ENCODE data around the gene LCE3A.
"Not testable (repeated sequence)": the region's sequence is repeated elsewhere in the genome, so short reads cannot be mapped to it uniquely, and the experiment has no call there.

Gene LCE3A

DNA sequence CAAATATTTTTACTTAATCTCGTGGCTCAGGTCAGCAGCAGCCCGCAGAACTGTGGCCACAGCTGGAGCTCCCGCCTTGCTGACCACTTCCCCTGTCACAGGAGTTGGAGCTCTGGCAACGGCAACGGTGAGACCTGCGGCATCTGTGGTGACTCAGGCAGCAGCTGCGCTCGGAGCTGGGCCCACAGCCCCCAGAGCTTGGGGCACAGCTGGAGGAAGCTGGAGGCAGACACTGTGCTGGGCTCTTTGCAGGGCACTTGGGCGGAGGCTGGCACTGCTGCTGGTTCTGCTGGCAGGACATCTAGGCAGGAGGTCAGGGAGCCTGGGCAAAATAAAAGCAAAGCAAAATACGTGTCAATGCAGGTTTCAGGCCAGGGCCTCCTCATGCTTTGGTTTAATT is at the start of gene LCE3A:
Gene LCE3A, minus strand, starts transcription at position 301 of the 400 bp plus-strand sequence. Its CDS starts 0 bp downstream, at position 301.
- no peak for DNase-seq

GRCh38 chr1:152667648-152668047 is 44.7 kb upstream of the LCE3A start:
- no peak for DNase-seq

DNA sequence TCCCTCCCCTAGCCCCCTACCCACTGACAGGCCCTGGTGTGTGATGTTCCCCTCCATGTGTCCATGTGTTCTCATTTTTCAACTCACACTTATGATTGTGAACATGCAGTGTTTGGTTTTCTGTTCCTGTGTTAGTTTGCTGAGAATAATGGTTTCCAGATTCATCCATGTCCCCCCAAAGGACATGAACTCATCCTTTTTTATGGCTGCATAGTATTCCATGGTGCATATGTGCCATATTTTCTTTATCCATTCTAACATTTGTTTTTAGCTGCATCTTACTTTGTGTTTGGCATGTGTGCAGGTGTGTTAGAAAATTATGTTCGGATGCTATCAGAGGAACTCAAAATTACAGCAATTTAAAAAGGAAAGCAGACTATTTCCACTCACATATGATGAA is 43.3 kb upstream of the LCE3A start:
- DNase-seq = not testable (repeated sequence)

DNA sequence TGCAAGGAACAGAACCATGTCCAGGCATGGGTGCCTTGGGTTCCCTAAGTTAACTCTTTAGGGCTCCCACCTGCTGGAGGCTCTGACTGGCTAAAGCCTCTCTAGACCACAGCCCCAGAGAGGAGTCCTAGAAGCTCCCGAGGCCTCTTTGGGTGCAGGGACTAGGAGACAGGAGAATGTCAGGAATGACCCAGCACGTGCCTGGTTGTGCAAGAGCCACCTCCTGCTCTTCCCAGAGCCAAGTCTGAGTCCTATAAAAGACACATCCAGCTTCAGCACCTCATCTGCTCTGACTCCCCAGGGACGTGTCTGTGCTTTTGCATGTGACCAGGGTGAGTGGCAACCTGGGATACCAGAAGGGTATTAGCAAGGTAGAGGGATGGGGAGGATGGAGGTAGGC is 40.2 kb upstream of the LCE3A start, which contains the start of gene LCE2D:
Gene LCE2D, plus strand, starts transcription at position 283 of the 400 bp plus-strand sequence. CDS start 726 bp downstream, outside the sequence.
- no peak for DNase-seq

DNA sequence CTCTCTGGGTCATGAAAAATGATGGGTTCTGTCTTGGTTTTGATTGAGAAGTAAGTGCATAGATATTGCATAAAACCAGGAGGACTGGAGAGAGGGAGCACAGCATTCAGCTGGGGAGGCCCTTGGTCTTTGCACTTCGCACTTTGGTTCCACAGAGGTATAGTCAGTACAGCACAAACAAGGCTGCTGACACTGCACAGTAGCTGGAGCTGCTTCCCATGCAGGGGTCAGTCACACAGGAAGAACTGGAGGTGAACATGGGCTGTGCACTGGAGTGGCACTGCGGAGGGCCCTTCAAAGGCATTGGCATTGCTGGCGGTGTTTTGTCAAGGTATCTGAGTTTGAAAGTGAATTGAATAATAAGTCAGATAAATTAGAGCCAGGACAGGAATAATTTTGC is 35.7 kb upstream of the LCE3A start:
- no peak for DNase-seq

DNA sequence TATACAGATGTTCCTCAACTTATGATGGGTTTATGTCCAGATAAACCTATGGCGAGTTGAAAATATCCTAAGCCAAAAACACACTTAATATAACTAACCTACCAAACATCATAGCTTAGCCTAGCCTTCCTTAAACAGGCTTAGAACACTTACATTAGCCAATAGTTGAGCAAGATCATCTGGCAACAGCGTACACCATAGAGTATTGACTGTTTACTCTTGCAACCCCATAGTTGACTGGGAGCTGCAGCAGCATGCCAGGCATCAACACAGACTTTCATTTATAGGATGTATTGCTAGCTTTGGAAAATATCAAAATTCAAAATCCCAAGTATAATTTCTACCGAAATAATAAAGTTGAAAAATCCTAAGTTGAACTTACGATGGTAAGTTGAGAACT is 34.8 kb upstream of the LCE3A start:
- no peak for DNase-seq

DNA sequence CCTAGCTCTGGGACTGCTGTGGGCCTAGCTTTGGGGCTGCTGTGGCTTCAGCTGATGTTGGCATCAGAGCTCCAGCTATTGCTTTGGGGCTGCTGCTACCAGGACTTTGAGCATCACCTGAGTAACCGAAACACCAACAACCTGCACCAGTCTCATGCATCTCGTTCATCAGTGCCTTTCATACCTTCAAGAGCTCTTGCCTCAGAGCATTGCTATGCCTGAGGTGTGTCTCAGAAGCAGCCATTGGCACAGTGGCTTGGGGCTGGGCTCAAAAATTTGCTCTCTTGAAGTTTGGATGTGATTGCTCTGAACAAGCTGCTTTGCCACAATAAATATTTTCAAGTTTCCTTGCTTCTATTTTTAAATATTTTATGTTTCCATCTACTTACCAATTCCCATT is 33.6 kb upstream of the LCE3A start:
- no peak for DNase-seq

GRCh38 chr1:152654110-152654509 is 31.2 kb upstream of the LCE3A start:
- peak; percentile 44 for DNase-seq

GRCh38 chr1:152646656-152647055 is 23.8 kb upstream of the LCE3A start:
- DNase-seq = no peak

DNA sequence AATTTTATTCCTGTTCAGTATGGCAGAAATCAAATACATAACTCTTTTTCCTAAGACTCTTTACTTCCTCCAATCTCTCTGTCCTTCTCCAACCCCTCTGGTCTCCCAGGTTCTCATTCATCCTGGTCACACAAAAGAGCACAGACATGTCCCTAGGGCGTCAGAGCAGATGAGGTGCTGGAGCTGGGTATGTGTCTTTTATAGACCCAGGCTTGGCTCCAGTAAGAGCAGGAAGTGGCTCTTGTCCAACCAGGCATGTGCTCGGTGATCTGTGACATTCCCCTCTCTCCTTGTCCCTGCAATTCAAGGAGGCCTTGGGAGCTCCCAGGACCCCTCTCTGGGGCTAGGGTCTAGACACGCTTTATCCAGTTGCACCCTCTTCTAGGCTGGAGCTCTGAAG is 22.2 kb upstream of the LCE3A start:
- no peak for DNase-seq

- no peak for DNase-seq
Measured at GRCh38 chr1:152643945-152644344, 21.0 kb upstream of the LCE3A start.

GRCh38 chr1:152640351-152640750 is 17.4 kb upstream of the LCE3A start:
- no peak for DNase-seq

DNA sequence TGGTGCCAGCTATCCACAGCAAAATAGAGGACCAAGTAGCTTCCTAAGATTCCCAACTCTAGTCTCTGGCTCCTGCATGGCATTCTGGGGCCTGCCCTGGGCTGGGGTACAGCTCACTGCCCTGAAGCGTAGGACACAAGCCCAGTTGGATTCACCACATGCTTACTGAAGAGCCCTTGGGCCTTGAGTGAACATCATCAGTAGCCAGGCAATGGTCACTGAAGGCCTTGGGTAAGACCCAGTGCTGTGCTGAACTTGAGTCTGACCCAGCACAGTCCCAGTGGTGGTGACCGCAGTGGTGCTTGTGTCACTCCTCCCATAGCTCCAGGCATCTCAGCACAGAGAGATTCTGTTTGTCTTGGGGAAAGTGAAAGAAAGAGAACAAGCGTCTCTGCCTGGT is 7.7 kb upstream of the LCE3A start:
- no peak for DNase-seq

DNA sequence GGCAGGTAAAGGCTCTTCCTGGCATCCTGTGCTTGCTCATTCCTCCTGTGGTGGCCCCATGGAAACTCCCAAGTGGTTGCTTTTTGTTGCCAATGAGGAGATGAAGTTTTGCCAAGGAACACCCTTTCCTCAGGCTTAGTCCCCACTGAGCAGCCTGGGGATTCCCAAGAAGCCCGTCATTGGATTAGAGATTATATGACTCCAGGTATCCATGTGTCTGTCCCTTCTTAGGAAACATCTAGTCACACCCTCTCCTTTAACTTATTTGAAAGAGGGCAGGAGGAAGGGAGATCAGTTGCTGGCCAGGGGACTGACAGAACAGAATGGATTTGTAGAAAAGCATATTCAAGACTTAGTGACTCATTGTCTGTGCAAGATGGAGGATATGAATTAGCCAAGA is 3.8 kb upstream of the LCE3A start:
- DNase-seq = no peak

- no peak for DNase-seq
Measured at GRCh38 chr1:152623203-152623844, 421 bp upstream of the LCE3A start.

DNA sequence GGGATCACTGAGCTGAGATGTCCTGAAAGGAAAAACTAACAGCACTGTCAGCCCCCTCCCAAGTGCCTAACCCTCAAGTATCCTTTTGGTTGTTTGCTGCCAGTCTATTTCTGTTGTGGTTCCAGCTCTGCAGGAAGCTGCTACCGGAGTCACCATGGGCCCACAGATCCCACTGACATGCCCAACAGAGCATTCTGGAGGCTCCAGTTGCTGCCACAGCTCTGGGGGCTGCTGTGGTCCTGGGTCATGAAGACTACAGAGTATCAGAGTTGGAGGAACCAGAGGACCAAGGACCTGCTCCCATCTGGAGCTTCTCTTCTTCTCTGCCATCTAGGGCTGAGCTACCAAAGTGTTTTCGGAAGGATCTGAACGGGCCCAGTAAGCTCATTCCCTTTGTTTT is 910 bp downstream of the LCE3A start:
- no peak for DNase-seq

GRCh38 chr1:152613511-152613910 is 9.4 kb downstream of the LCE3A start, which contains the start of gene LCE3B:
Gene LCE3B (plus strand): TSS chr1:152613811. CDS start chr1:152613811, 0 bp downstream.
- DNase-seq = no peak

DNA sequence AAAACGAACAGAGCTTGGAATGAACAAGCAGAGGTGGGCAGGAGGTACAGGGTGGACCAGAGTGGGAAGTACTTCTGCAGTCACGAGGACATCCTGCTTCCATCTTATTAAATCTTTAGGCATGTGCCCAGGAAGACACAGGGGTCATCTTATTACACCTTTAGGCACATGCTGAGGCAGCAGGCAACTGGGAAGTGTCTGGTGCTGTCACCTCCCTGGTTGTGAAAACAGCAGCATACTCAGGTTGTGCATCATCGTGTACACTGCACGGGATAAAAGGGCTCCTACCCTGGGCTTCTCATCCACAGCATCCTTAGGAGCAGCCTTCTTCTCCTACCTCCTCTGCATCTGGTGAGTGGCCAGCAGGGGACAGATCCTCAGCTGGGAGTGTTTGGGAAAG is 23.0 kb downstream of the LCE3A start, which contains the start of gene LCE3C:
Gene LCE3C, plus strand, starts transcription at position 301 of the 400 bp plus-strand sequence. CDS start 498 bp downstream, outside the sequence.
- DNase-seq = no peak

GRCh38 chr1:152596986-152597385 is 25.9 kb downstream of the LCE3A start:
- DNase-seq = no peak

DNA sequence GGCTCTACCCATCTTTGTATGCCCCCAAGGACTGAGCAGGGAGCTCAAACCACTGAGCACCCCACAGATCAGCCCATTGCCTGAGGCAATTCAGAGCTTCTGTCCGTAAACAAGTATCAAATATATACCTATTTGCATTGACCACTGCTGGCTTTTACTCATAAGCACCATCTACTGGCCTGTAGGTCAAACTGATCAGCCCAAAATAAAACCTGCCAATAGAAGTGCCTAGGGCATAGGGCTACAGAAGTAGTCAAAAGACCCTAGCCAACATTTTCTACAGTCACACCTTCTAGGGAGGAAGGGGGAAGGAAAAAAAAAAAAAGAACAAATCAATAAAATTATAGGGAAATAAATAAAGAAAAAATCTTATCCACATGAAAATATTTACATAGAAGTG is 37.3 kb downstream of the LCE3A start:
- no peak for DNase-seq

DNA sequence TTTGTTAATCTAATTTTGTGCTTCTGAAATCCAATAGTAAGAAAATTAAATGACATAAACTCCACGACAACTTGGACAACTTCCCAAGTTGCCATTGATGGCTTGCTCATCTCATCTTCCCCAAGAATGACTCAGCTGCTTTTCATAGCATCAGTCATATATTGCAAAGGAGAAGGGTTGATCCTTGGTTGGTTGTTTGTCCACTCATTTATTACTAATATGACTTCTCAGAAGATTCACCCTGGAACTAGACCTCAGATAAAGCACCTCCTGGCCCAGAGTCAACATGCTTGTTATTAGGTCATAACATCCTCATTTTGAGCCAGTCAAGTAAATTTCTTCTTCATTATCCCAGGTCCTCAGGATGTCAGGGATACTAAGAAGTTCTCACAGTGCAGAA is 40.3 kb downstream of the LCE3A start:
- no peak for DNase-seq

DNA sequence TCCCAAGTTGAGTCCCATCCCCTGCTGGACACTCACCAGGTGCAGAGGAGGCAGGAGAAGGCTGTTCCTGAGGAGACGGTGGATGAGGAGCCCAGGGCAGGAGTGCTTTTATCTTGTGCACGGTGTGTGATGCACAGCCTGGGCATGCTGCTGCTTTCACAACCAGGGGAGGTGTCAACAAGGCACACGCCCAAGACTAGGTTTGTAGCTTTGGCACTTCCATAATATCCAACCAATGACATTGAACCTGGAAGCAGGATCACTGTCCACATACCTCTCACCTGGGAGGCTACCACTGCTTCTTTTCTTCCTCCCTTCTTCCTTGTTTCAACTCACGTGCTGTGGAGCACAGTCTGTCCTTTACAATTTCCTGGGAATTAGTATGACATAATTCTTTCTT is 42.5 kb downstream of the LCE3A start, which contains the start of gene LCE3D:
Gene LCE3D, minus strand, starts transcription at position 84 of the 400 bp plus-strand sequence. CDS start 580 bp downstream, outside the sequence.
- no peak for DNase-seq

- DNase-seq = not testable (repeated sequence)
Measured at GRCh38 chr1:152579526-152579925, 43.4 kb downstream of the LCE3A start.

DNA sequence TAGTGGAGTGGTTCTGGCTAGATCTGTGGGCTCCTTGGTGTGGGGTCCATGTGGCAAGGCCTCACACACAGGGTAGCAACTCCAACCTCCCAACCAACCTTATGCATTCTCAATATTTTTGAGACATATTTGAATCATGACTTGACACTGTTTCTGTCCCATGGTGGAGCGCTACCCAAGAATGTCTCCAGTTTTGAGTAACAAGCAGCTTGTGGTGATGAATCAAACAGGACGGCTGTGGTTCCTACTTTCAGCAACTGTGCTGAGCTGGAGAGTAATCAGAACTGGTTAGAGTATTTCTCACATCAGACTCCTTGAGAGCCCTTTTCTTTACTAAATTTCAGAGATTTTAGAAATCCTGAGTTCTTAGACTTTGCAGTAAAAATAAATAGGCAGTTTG is 45.7 kb downstream of the LCE3A start:
- no peak for DNase-seq

Data from activated naive CD4-positive, alpha-beta T cell treated with Interleukin-2 at 50 U/mL for 16 hours (primary cell).